Right renal pelvis (tissue), 4 donors: ENCODE measurements around the gene TYW1. TPM values are rescaled to one million over a fixed set of nuclear protein-coding genes. Genes with fewer than 3 reads are reported as not detected.
"Not testable (repeated sequence)": the region's sequence is repeated elsewhere in the genome, so short reads cannot be mapped to it uniquely, and the experiment has no call there.

Experiments used
- DNase-seq, 4 donors: peaks; one replicate each; pipeline ENCODE4 v3.0.0-alpha.2; 2013; ENCODE audit warnings: low read depth in 4 of 4, low spot score in 3 of 4, missing footprints in 1 of 4
- polyA plus RNA-seq, 4 donors: library from polyadenylated mRNA; unstranded; fragments of 120-200 nt; gene quantifications; one replicate each; pipeline ENCODE4 v1.2.1, GENCODE V29; 2013; ENCODE audit not compliant: insufficient read length in 4 of 4

TYW1 gene
- polyA plus RNA-seq, 4 donors: 21.4 to 25.9 (median 23.1) TPM

DNA sequence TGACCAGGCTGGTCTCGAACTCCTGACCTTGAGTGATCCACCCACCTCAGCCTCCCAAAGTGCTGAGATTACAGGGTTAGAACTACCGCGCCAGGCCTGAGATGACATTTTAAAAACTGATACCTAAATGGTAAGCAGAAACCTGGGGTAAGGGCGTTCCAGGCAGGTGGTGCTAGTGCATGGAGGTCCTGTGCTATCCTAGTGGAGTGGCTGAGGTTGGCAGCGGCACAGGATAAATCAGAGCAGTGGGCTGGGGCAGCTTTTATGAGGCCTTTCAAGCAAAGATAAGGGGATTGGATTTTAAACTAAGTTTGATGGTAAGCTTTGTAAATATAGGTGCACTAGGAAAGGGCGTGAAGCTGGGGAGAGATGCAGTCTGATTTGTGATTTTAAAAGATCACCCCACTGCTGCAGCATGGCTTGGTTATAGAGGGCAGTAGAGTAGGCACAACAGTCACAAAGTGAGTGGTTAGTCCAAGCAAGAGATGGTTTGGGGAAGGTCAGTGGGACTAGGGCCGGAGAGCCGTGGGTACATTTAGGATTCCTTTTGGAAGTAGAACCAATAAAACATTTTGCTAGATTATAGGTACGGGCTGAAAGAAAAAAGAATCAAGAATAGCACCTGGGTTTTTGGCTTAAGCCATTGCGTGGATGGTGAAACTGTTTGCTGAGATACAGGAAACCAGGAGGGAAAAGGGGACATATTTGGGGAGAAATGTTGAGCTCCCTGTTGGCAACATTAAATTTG is 188.5 kb downstream of the TYW1 start:
- not testable (repeated sequence) for DNase-seq

DNA sequence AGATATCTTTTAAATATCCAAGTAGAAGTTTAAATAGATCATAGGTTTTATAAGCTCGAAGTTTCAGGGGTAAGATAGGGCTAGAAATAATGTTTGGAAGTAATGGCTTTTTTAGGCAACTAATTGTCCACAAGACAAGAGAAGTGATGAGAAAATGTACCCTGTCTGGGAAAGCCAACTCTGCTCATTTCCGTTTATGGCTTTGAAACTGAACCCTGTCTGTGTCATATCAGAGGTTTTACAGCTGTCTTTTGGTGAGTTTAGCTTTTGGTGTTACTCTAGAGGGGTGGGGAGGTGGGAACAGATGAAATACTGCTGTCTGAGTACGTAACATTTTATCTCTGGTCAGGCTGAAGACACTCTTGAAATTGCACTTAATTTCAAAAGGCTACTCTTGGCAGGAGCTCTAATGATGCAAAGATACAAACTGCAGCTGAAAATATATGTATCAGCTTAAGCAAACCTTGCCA is 189.1 kb downstream of the TYW1 start:
- not testable (repeated sequence) for DNase-seq

DNA sequence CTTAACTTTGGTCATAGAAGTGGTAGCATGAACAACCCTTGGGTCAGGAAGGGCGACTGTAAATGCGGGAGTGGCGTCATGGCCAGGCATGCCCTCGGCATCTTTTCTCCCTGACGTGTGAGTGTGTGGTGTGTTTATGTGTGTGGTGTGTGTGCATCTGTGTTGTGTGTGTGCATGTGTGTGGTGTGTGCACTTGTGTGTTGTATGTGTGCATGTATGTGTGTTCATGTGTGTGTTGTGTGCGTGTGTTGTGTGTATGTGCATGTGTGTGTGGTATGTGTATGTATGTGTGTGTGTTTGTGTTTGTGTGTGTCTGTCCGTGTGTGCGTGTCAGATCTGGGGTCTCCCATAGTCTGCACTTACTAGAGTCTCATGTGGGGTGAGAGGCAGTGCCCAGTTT is 192.5 kb downstream of the TYW1 start:
- DNase-seq: not testable (repeated sequence)

DNA sequence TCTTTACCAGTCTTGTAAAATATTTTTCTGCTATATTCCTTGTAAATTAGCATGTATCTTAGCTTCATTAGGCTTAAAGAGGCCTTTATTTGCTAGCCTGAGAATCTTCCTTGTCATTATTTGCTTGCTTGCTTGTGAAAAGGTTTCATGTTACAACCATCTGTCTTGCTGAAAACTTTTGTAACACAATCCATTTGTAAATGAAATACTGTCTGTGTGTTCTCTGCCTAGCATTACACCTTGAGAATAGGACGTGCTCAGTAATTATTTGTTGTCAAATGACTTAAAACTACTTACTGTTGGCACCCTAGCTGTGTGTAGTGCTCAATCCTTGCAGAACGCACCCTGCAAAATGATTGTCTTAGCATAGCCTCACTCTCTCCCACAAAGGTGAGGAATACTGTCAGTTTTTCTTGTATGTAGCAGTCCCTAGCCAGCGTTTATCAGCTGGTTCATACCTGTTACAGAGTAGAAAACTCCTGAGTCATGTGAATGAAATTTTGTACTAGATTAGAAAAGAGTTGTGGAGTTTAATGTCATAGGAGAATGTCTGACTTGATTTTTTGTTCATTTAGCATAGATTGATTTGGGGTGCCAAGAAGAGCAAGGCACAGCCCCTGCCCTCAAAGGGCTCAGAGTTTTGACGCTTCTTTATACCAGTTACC is 193.3 kb downstream of the TYW1 start:
- DNase-seq: not testable (repeated sequence)

DNA sequence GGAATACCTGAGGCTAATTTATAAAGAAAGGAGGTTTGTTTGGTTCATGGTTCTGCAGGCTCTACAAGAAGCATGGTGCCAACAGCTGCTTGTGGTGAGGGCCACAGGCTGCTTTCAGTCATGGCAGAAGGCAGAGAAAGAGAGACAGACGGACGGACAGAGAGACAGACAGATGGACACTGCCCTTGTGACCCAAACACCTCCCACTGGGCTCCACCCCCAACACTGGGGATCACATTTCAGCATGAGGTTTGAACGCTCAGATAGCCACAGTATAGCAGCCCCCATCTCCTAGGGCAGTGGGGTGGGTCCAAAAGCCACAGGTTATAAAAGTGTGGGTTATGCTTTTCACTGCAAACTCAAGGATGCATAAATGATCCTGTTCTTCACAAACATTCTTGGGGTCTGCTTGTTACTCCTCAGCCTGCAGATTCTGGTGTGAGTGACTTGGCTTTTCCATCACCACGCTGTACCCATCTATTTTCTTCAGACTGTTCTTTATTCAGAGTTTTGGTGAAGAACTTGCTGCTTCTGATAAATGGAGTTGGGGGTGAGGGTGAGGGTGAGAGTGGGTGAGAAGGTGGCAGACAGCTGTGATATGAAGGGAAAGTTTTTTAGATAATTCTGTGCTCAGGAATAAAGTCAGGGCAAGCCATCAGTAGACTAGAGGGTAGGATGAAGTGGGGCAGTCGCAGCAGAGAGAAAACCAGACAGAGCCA is 194.5 kb downstream of the TYW1 start:
- not testable (repeated sequence) for DNase-seq

DNA sequence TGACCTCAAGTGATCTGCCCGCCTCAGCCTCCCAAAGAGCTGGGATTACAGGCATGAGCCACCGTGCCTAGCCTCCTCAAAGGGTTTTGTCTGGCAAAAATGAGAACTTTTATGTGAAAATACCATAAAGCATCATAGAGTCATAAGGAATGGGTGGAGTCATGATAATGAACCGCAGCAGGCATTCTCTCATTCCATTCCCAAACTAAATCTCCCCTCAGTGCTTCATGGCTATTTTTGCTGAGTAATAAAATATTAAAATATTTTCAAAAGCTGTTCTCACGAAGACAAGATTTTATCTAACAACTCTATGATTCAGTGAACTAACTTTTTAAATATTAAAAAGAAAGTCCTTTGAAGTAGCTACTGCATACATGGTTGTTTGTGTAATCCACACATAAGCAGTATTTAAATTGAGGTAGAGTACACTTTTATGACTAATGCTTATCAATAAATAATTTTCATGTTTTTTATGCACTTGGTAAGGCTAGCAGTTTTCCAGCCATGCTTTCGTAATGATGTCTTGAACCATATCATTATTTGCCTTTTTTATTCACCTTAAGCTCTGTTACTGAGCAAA is 195.6 kb downstream of the TYW1 start:
- not testable (repeated sequence) for DNase-seq

DNA sequence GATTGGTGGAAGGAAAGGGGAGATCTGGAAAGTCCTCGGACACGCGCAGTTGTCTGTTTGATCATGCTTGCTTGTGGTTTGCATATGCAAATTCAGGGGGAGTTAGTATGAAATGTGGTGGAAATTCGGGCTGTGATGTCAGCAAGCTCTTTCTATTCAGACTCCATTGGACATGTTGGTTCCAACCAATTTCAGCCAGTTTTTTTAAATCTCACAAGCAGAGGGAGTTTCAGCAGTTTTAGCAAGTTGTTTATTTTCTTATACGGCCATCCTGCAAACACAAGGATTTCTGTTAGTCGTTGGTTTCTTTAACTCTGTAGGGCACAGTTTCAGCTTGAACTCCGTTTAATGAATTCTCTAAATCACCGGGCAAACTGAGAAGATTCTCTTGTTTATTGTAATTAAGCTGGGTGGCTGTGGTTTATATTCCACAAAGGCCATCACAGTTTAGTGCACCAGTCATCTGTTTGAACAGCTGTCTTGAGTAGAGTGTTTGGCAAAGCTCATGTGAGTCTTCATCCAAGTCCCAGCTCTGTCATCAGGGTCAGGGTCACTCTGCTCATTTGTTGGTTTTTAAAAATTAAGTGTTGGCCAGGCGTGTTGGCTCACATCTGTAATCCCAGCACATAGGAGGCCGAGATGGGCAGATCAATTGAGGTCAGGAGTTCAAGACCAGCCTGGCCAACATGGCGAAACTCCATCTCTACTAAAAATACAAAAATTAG is 196.4 kb downstream of the TYW1 start:
- DNase-seq: peak; percentile 2 to 36 (median 22)

DNA sequence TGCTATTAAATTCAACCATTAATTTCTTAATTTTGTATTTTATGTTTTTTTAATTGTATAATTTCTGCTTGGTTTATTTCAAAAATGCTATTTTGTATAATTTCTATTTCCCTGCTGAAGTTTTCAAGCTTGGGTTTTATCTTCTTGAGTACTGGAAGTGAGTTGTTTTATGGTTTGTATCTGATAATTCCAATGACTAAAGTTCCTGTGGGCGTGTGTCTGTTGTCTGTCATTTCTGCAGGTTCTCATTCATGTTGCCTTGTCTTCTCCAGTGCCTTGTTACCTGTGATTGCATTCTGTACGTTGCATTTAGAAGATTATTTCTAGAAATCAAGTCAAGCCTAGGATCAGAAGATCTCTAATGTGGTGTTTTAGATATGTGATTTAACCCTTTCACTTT is 199.5 kb downstream of the TYW1 start:
- not testable (repeated sequence) for DNase-seq

DNA sequence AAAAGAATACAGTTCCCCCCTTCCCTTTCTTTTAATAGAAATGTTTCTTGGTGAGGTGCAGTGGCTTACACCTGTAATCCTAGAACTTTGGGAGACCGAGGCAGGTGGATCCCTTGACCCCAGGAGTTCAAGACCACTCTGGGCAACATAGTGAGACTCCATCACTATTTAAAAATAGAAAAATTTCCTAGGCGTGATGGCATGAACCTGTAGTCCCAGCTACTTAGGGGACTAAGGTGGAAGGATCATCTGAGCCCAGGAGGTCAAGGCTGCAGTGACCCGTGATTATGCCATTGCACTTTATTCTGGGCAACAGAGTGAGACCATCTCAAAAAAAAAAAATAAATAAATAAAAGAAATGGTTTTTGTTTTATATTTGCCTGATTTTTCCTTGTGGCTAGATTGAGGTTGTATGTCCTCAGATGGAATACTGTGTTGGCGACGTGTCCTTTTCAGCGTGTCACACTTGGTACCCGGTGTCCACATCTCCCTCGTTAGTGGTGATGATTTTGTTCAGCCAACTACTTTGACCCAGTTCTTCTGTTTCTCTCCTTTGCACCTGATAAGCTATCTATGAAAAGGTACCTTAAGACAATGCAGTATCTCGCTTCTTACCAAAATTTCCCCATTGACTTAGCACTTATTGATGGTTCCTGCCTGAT is 202.4 kb downstream of the TYW1 start:
- DNase-seq: not testable (repeated sequence)

DNA sequence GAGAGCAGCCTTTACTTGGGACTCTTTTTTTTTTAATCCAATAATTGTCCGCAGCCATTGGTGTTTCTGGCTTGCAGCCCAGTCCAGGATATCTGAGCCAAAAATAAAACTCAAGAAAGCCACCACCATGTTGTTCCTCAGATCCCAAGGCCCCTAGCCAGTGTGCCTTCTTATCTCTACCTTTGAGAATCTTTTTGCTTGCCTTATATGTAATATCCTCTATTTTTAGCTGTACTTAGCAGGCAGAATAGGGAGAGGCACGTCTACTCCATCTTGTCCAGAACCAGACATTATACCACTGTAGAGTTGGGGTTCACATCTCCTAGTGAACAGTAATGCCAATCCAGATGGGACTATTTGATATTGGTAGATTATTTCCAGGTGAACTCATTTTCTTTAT is 209.1 kb downstream of the TYW1 start:
- not testable (repeated sequence) for DNase-seq

DNA sequence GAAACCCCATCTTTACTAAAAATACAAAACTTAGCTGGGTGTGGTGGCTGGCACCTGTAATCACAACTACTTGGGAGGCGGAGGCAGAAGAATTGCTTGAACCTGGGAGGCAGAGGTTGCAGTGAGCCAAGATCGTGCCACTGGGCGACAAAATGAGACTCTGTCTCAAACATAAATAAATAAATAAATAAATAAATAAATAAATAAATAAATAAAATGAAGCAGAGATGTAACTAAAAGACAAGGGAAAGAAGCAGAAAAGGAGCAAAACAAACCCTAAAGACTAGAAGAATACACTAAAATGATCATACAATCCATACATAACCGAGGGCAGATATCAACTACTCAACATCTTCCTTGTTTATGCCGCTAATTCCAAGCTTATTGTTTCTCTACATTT is 209.8 kb downstream of the TYW1 start:
- no peak for DNase-seq

DNA sequence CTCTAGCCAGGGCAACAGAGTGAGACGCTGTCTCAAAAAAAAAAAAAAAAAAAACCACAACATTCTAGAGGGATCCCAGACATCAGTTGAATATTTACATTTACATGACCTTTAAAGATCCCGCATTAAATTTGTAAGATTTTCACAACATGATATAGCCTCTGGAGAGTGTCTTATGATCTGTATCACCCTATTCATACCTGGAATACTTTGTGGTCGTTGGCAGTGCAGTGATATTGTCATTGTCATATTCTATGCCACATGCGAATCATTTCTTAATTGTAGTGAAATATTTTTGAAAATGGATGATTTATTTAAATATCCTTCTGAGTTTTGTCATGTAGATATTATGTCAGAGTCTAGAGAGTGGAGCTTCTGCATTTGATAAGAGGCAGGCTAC is 212.0 kb downstream of the TYW1 start:
- DNase-seq: not testable (repeated sequence)

DNA sequence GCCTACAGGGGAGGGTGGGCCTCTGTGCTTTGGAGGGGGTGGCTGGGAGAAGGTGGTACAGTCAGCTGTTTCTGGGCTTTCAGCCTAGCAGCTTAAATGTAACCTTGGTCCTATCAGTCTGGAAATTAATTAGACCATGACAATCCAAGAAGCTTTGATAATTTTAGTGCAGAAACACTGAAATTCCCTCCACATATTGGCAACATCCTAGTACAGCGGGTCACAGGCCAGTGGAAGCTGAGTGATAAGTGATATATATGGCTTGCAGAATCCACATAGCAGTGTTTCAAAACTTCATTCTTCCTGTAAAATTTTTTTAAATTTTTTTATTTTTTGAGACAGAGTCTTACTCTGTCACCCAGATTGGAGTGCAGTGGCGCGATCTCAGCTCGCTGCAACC is 212.6 kb downstream of the TYW1 start:
- no peak for DNase-seq

DNA sequence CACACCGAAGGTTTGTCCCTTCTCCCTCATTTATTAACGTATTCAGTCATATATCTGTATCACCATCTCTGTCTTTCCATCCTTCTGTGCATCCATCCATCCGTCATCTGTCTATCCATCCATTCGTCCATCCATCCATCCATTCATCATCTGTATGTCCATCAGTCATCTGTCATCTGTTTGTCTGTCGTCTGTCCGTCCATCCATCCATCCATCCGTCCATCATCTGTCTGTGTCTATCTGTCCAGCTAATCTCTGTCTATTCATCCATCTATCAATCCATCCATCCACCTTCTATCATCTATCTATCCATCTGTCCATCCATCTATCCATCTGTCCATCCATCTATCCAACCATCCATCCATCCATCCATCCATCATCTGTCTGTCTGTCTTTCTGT is 213.9 kb downstream of the TYW1 start:
- DNase-seq: no peak

DNA sequence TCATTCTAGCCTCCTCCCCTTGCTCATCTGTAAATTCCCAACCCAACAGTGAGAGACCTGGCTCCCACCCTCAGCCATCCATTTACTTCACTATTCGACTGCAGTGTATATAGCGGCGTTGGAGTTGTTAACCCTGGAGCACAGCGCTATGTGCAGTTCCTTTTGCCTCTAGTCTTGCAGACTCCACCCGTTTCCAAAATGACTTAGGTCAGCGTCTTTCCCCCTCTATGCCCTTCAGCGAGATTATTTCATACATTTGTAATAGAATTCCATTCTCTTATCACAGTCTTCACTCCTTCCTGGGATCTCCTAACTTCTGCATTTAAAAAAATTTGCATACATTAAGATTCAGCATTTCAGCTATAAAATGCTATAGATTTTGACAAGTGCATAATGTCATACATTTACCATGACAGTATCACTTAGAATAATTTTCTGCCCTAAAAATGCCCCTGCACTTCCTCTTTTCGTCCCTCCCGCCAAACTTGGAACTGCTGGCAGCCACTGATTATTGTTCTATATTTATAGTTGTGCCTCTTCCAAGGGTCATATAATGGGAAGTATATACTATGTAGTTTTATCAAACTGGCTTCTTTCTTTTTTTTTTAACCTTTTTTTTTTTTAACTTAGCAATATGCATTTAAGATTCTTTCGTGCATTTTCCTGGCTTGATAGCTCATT is 215.2 kb downstream of the TYW1 start:
- DNase-seq: not testable (repeated sequence)

DNA sequence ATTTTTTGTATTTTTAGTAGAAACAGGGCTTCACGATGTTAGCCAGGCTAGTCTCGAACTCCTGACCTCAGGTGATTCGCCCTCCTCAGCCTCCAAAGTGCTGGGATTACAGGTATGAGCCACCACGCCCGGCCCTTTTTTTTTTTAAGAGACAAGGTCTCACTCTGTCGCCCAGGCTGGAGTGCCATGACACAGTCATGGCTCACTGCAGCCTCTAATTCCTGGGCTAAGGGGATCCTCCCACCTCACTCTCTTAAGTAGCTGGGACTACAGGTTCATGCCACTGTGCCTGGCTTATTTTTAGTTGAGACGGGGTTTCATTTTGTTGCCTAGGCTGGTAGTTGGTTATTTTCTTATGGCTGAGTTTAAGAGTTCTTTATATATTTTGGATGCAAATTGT is 216.4 kb downstream of the TYW1 start:
- DNase-seq: not testable (repeated sequence)

DNA sequence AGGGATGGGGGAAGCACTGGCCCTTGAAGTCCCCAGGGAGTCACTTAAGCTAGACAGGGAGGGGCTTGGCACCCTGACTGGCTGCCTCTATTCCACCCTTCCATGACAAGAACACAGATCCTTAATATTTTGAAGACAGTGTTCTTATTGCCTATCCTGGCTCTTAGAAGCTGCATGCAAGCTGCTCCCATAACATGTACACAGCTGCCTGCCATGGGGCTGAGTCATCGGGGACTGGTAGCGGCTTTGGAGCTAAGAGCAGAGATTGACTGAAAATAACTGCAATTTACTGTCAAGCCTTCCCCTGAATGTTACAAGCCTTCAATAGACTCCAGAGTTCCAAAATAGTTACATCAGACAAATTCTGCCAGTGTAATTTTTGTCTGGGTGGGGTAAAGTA is 226.9 kb downstream of the TYW1 start:
- DNase-seq: not testable (repeated sequence)

DNA sequence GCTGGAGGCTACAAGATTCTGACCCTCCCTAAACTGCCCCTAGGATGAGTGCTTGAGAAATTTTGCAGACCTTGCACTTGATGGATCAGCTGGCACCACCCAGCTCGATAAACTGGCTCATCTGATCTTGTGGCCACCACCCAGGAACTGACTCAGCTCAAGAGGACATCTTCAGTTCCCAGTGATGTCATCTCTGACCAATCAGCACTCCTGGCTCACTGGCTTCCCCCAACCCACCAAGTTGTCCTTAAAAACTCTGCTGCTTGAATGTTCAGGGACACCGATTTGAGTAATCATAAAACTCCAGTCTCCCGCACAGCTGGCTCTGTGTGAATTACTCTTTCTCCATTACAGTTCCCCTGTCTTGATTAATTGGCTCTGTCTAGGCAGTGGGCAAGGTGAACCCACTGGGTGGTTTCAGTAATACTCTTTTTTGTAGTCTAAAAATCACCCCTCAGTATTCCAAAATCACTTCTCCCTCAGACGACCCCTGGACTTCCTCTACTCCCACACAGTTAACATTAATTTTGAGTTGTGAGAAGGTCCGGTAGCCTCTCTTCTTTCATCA is 229.8 kb downstream of the TYW1 start:
- not testable (repeated sequence) for DNase-seq

DNA sequence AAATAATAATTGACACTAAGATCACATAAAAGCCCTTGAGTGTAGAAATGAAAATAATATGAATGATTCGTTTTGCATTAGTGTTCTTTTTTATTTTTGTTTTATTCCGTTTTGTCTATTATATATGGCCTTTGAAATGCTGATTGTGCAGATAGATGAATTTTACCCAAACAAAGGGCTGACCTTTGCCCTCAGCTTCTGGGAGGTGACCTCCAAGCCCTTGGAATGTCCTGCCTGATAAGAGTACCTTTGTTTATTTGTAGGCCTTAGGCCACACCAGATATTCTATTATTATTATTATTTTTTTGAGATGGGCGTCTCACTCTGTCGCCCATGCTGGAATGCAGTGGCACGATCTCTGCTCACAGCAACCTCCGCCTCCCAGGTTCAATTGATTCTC is 230.3 kb downstream of the TYW1 start:
- DNase-seq: not testable (repeated sequence)
